ENCODE data around the gene TEX36.
"Not testable (repeated sequence)": the region's sequence is repeated elsewhere in the genome, so short reads cannot be mapped to it uniquely, and the experiment has no call there.

The TEX36 gene

GRCh38 chr10:125659071-125659470, 23.9 kb downstream of the TEX36 start:
- CTCF ChIA-PET: interaction anchor here (0.7 kb wide), 1 partner anchor 959 kb away, joined by 3 read pairs; no protein-coding TSS in a partner anchor
- POLR2A ChIA-PET (ENCODE audit: low non-redundant PET): no interaction called here
- no peak overlapping the region for H3K27ac ChIP-seq
- no peak for TF ChIP-seq CTCF (conservative IDR thresholded peaks at IDR 0.05; ENCODE audit: low read depth)
- DNase-seq (ENCODE audit: low spot score): no peak

- no peak overlapping the region for H3K27ac ChIP-seq
- TF ChIP-seq CTCF (conservative IDR thresholded peaks at IDR 0.05; ENCODE audit: low read depth): no peak
- CTCF ChIA-PET: no interaction called here
- POLR2A ChIA-PET (ENCODE audit: low non-redundant PET): no interaction called here
- no peak for DNase-seq (ENCODE audit: low spot score)
Observed at GRCh38 chr10:125656523-125656922, 26.4 kb downstream of the TEX36 start.

GRCh38 chr10:125653113-125653512, 29.9 kb downstream of the TEX36 start:
- CTCF ChIA-PET; POLR2A ChIA-PET (ENCODE audit: low non-redundant PET); H3K27ac ChIP-seq; DNase-seq (ENCODE audit: low spot score): not testable (repeated sequence)

GRCh38 chr10:125646311-125646710, 36.7 kb downstream of the TEX36 start:
- H3K27ac ChIP-seq: no peak overlapping the region
- POLR2A ChIA-PET (ENCODE audit: low non-redundant PET): no interaction called here
- TF ChIP-seq CTCF (conservative IDR thresholded peaks at IDR 0.05; ENCODE audit: low read depth): no peak
- no peak for DNase-seq (ENCODE audit: low spot score)
- CTCF ChIA-PET: no interaction called here

- DNase-seq (ENCODE audit: low spot score): peak; percentile 25
- POLR2A ChIA-PET (ENCODE audit: low non-redundant PET): no interaction called here
- no peak overlapping the region for H3K27ac ChIP-seq
- no peak for TF ChIP-seq CTCF (conservative IDR thresholded peaks at IDR 0.05; ENCODE audit: low read depth)
- CTCF ChIA-PET: no interaction called here
Observed at GRCh38 chr10:125641398-125641797, 41.6 kb downstream of the TEX36 start.

GRCh38 chr10:125640653-125641052, 42.3 kb downstream of the TEX36 start:
- POLR2A ChIA-PET (ENCODE audit: low non-redundant PET): no interaction called here

GRCh38 chr10:125639846-125640245, 43.1 kb downstream of the TEX36 start:
- TF ChIP-seq CTCF (conservative IDR thresholded peaks at IDR 0.05; ENCODE audit: low read depth): no peak
- DNase-seq (ENCODE audit: low spot score): no peak
- ChIA-PET POLR2A (ENCODE audit: low non-redundant PET) (no interaction called here), CTCF (no interaction called here)
- no peak overlapping the region for H3K27ac ChIP-seq

More at GRCh38 chr10:125640653-125641052, 42.3 kb downstream of the TEX36 start:
- H3K27ac ChIP-seq: no peak overlapping the region
- CTCF ChIA-PET: no interaction called here
- no peak for TF ChIP-seq CTCF (conservative IDR thresholded peaks at IDR 0.05; ENCODE audit: low read depth)
- DNase-seq (ENCODE audit: low spot score): no peak
